TTC549 (cell line): ENCODE measurements around the gene KIF19.
"Not testable (repeated sequence)": the region's sequence is repeated elsewhere in the genome, so short reads cannot be mapped to it uniquely, and the experiment has no call there.

ENCODE experiments used
- FAIRE-seq: peaks from 2 replicates; lab custom pipeline; 2012; peaks lifted over from hg19 to GRCh38; lab: Jason Lieb, UNC

KIF19 gene

DNA sequence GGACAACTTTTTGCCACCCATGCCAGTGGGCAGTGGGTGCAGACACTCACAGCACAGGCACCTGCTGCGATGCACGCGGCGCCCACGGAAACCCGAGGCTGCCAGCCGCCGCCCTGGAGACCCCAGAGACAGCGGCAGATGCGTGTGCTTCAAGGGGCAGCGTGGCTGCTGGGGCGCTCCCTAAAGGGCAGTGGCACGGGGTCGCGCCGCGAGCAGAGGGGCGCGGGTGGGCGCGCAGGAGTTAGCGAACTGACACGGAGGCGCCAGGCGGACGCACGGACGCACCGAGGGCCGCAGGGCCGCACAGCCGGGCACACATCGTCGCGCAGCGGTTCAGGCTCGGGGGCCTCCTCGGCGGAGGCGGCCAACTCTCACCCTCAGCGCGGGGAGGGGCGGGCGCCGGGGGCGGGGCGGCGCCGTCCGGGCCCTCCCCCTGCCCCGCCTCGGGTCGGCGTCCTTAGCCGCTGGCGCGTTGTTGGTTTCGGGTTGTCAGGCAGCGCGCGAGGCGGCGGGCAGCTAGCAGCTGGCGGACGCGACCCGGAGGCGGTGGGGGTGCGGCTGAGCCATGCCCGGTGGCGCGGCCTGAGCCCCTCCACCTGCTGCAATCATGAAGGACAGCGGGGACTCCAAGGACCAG is at the start of gene KIF19:
TSS of gene KIF19 (plus strand) at position 484 of the 637 bp plus-strand sequence. CDS start at position 608, 124 bp downstream.
- FAIRE-seq = no peak

- no peak for FAIRE-seq
These were observed 49.5 kb upstream of the KIF19 start for GRCh38 chr17:74276541-74277009.

GRCh38 chr17:74277935-74278334 is 48.1 kb upstream of the KIF19 start:
- FAIRE-seq = no peak

GRCh38 chr17:74279617-74280016 is 46.4 kb upstream of the KIF19 start:
- FAIRE-seq = not testable (repeated sequence)

GRCh38 chr17:74280093-74280513 is 45.9 kb upstream of the KIF19 start:
- no peak for FAIRE-seq

DNA sequence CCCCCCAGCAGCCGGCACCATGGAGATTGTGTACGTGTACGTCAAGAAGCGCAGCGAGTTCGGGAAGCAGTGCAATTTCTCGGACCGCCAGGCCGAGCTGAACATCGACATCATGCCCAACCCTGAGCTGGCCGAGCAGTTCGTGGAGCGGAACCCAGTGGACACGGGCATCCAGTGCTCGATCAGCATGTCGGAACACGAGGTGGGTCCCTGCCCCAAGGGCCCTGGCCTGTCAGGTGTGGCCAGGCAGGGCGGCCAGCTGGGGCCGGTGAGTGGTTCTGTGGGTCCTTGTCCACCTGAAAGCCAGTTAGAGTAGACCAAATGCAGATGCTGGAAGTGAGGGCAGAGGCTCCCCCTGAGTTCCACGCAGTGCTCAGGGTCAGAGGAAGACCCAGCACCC is 44.2 kb upstream of the KIF19 start:
- FAIRE-seq = no peak

DNA sequence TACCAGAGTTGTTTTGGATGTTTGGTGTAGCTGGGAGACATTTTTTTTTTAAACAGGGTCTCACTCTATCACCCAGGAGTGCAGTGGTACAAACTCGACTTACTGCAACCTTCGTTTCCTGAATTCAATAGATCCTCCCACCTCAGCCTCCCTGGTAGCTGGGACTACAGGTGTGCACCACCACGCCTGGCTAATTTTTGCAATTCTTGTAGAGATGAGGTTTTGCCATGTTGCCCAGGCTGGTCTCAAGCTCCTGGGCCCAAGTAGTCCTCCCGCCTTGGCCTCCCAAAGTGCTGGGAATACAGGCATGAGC is 43.8 kb upstream of the KIF19 start:
- not testable (repeated sequence) for FAIRE-seq

GRCh38 chr17:74282587-74283370 is 43.2 kb upstream of the KIF19 start:
- FAIRE-seq = no peak

- FAIRE-seq = no peak
These were observed 42.7 kb upstream of the KIF19 start for GRCh38 chr17:74283371-74283673.

DNA sequence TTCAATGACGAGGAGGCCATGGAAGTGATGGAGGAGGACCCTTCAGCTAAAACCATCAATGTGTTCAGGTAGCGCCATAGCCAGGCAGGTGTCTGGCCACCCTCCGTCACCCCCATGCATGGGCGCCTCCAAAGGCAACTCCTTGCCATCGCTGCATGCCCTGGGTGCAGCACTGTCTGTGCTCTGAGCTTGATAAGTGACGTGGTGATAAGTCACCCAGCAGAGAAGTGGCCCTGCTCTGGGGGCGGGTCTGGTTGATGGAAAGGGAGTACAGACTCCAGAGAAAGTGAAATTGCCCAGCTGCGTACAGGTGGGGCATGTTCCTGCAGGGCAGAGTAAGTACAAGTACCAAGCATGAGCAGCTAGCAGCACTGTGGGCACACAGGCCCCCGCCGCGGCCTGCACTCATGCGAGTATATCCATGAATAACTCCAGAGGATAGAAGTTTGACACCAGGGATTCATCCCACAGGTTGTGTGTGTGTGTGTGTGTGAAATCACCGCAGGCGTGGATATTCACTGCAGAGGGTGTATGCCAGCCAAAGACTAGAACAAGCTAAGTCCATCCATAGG is 38.9 kb upstream of the KIF19 start:
- FAIRE-seq = no peak

DNA sequence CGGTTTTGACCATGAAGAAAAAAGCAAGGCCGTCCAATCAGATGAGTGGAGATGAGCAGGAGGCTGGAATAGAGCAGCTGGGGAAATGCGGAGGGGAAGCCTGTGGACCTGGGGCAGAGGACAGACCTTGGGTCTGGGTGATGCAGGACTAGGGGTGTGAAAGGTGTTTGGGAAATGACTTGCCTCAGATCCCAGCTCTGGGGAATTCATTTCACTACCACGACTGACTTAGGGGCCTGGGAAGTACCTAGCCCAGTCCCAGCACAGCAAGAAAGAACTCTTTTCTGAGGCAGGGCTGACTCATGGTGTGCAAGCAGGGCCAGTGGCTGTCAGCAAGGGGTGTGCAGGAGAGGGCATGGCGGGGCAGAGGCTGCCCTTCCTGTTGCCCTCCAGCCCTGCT is 37.2 kb upstream of the KIF19 start:
- no peak for FAIRE-seq

DNA sequence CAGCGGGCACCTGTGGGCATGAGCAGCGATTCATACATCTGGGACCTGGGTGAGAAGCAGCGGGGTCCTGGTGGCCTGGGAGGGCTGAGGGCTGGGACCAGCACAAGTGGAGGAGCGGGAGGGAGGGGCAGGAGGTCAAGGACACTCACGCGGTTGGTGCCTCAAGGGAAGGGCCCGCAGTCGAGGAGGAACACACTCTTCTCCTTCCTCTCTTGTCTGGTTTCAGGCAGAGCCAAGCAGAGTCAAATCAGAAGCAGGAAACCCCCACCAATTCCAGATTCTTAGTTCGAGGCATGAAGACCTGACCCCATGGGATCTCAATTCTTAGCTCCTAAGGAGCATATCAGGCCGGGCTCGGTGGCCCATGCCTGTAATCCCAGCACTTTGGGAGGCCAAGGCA is 36.3 kb upstream of the KIF19 start:
- no peak for FAIRE-seq

GRCh38 chr17:74290340-74290739 is 35.7 kb upstream of the KIF19 start:
- FAIRE-seq = no peak

GRCh38 chr17:74292495-74292894 is 33.5 kb upstream of the KIF19 start:
- FAIRE-seq = no peak

DNA sequence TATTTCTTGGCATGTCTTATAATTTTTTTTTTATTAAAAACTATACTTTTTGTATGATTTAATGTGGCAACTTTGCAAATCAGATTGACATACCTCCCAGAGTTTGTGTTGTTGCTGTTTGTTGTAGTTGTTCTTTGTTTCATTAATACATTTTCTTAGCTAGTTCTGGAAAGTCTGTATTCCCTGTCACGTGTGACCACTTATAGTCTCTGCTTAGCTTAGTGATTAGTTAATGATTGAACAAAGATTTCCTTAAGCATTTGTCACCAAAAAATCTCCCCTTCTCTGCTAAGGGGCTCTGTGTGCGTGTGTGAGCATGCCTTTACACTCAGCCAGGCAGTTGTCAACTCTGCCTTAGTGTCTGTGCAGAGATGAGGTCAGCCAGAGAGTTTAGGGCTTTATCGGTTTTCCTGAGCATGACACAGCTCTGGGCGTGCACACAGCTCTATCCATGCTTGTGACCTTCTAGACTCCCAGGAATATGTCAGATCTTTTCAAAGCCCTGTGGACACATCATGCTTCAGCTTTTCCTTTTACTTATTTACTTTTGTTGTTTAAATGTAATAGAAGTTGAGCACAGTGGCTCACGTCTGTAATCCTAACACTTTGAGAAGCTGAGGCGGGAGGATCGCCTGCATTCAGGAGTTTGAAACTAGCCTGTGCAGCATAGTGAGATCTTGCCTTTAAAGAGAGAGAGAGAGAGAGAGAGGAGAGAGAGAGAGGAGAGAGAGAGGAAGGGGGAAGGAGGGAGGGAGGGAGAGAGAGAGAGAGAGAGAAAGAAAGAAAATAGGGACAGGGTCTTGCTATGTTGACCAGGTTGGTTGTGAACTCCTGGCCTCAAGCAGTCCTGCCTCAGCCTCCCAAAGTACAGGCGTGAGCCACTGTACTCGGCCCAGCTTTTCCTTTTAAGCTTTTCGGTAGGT is 30.1 kb upstream of the KIF19 start:
- no peak for FAIRE-seq

GRCh38 chr17:74296548-74296936 is 29.5 kb upstream of the KIF19 start:
- no peak for FAIRE-seq

DNA sequence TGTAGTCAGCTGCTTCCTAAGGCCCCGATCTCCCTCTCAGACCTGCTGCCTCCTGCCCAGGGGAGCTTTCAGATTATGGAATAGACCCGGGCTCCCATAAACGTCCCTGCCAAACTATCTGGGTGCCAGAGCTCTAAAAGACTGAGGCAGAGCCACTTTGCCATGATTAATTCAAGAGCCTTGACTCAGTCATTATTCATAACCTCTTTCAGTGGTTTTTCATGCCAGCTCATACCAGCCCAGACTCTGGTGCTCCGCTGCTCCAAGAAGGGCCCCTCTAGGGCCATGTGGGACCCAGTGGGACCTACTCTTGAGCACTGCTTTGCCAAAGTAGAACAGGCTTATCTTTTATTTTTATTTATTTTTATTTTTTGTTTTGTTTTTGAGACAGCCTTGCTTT is 28.1 kb upstream of the KIF19 start:
- no peak for FAIRE-seq

DNA sequence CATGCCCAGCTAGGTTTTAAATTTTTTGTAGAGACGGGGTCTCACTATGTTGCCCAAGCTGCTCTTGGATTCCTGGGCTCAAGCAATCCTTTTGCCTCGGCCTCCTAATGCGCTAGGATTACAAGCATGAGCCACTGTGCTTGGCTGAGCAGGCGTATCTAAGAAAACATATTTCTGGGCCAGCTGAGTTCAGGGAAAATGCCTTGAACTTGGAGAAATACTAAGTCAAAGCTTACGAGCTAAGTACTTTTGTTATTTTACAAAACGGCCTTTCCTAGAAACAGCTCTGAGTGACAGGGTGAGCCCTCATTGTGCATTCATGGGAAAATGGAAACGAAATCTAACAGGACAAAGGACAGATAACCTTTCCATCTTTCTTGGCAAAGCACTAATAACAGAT is 27.2 kb upstream of the KIF19 start:
- no peak for FAIRE-seq

DNA sequence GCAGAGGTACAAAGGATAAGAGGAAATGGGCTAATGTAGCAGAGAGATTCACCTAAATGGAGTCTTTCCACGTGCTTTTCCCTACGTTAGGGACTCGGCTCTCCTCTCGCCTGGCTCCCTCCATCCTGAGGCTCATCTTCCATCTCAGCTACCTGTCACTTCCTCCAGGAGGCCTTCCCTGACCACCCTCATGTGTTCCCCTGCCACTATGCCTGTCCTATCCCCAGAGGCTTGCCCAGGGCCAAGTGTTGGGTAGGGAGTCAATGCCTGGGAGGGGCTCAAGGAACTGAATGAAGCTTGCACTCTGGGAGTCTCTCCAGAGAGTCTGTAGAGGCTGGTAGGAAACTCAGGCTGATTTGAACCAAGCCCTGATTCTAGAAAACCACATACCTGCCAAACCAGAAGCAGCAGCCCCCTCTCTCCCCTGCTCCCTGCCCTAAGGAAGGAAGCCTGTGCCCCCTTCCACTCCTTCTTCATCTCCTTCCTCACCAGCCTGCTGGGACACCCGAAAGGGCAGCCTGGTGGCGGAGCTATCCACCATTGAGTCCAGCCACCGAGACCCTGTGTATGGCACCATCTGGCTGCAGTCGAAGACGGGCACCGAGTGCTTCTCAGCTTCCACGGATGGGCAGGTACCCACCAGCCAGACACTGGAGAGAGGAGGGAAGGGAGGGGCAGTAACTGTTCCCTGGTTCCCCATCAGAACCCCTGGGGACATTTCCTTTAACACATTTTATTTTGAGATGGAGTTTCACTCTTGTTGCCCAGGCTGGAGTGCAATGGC is 26.6 kb upstream of the KIF19 start:
- FAIRE-seq = no peak

DNA sequence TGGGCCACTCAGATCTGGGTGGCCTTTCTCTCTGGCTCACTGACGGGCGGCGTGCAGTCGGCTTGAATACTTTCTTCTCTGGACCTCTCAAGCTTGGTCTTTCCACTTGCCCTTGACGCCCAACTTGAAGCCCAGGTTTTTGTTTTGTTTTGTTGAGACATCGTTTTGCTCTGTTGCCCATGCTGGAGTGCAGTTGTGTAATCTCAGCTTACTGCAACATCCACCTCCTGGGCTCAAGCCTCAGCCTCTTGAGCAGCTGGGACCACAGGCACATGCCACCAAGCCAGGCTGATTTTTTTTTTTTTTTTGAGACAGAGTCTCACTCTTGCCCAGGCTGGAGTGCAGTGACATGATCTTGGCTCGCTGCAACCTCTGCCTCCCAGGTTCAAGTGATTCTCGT is 22.7 kb upstream of the KIF19 start:
- no peak for FAIRE-seq

GRCh38 chr17:74304184-74304583 is 21.8 kb upstream of the KIF19 start:
- no peak for FAIRE-seq
